Upper lobe of left lung (tissue), 4 donors: ENCODE data around the gene ANO1.

Source experiments
- CTCF ChIP-seq, 6 experiments: fragments of 450-650 bp in 4 of 6; fragments of 200-600 bp in 2 of 6; sonication (generic) in 2 of 6; IDR thresholded peaks; one replicate each; pipeline ENCODE4 v1.5.1; 2016 to 2019; ENCODE audit warnings: antibody characterized with exemption in 6 of 6
- EP300 ChIP-seq, 4 donors: sonication (generic); formaldehyde crosslinking; IDR thresholded peaks; one replicate each; pipeline ENCODE4 v1.5.1; 2017; ENCODE audit warnings: antibody characterized with exemption in 4 of 4, control low read depth in 2 of 4
- POLR2A ChIP-seq, 4 donors: fragments of 450-650 bp; IDR thresholded peaks; one replicate each; pipeline ENCODE4 v1.5.1; 2016 to 2017; ENCODE audit warnings: antibody characterized with exemption in 4 of 4, mild to moderate bottlenecking in 2 of 4

- no peak for TF ChIP-seq CTCF (IDR thresholded peaks at IDR 0.05)
- no peak for TF ChIP-seq POLR2A (IDR thresholded peaks at IDR 0.05)
- no peak for TF ChIP-seq EP300 (IDR thresholded peaks at IDR 0.05)
Measured at GRCh38 chr11:70040869-70041501, 37.1 kb upstream of the ANO1 start.
